Liver (tissue), 9 donors: ENCODE measurements around the gene ZNF17. TPM values are rescaled to one million over a fixed set of nuclear protein-coding genes. Genes with fewer than 3 reads are reported as not detected.
A peak's percentile ranks its signal among the peaks of the same experiment; 100 is the strongest.

Source experiments
- DNase-seq: peaks from one replicate; pipeline ENCODE4 v3.0.0-alpha.2; 2017; ENCODE audit warnings: low spot score
- H3K27ac ChIP-seq, 2 donors: one replicate each; pipeline ENCODE4 v1.7.0; 2013; ENCODE audit warnings: inconsistent platforms in 2 of 2, low read length in 2 of 2, control low read depth in 1 of 2, low read depth in 1 of 2, mild to moderate bottlenecking in 1 of 2
- H3K27me3 ChIP-seq, 4 donors: one replicate each; pipeline versions ENCODE4 v1.6.1 to v1.7.0; 2013; ENCODE audit warnings: low read length in 3 of 4, inconsistent platforms in 1 of 4, mild to moderate bottlenecking in 1 of 4, moderate library complexity in 1 of 4; ENCODE audit not compliant: control insufficient read depth in 4 of 4, insufficient read depth in 4 of 4
- H3K36me3 ChIP-seq, 4 donors: one replicate each; pipeline versions ENCODE4 v1.6.1 to v1.7.0; 2013; ENCODE audit warnings: low read length in 3 of 4, mild to moderate bottlenecking in 3 of 4, low read depth in 1 of 4, moderate library complexity in 1 of 4; ENCODE audit not compliant: control insufficient read depth in 4 of 4, insufficient read depth in 3 of 4
- H3K4me1 ChIP-seq, 4 donors: one replicate each; pipeline versions ENCODE4 v1.6.1 to v1.7.0; 2013; ENCODE audit warnings: low read length in 3 of 4, mild to moderate bottlenecking in 3 of 4, moderate library complexity in 1 of 4; ENCODE audit not compliant: control insufficient read depth in 4 of 4, insufficient read depth in 4 of 4
- H3K4me3 ChIP-seq, 3 donors: one replicate each; pipeline versions ENCODE4 v1.6.1 to v1.7.0; 2013; ENCODE audit warnings: low read length in 3 of 3, control low read depth in 1 of 3, low read depth in 1 of 3, mild to moderate bottlenecking in 1 of 3
- H3K9ac ChIP-seq, 2 donors: one replicate each; pipeline ENCODE4 v1.7.0; 2013; ENCODE audit warnings: low read length in 2 of 2, mild to moderate bottlenecking in 2 of 2, moderate library complexity in 2 of 2, control low read depth in 1 of 2, low read depth in 1 of 2
- H3K9me3 ChIP-seq, 4 donors: one replicate each; pipeline versions ENCODE4 v1.6.1 to v1.7.0; 2013; ENCODE audit warnings: low read length in 3 of 4; ENCODE audit not compliant: control insufficient read depth in 4 of 4
- FOXA1 ChIP-seq: IDR thresholded peaks from 2 replicates; pipeline ENCODE4 v1.6.1; 2016; ENCODE audit warnings: antibody characterized with exemption
- FOXA2 ChIP-seq: IDR thresholded peaks from 2 replicates; pipeline ENCODE4 v1.6.1; 2016; ENCODE audit warnings: antibody characterized with exemption
- GABPA ChIP-seq, 2 donors: IDR thresholded peaks in 1 of 2; conservative IDR thresholded peaks in 1 of 2; 2 replicates each; pipeline ENCODE4 v1.6.1; 2016; ENCODE audit warnings: antibody characterized with exemption in 2 of 2, mild to moderate bottlenecking in 1 of 2, moderate library complexity in 1 of 2
- HNF4A ChIP-seq, 2 donors: conservative IDR thresholded peaks; 2 replicates each; pipeline ENCODE4 v1.6.1; 2016; ENCODE audit warnings: antibody characterized with exemption in 2 of 2, mild to moderate bottlenecking in 2 of 2
- HNF4G ChIP-seq: IDR thresholded peaks from 2 replicates; pipeline ENCODE4 v1.6.1; 2016; ENCODE audit warnings: antibody characterized with exemption
- JUND ChIP-seq, 2 donors: IDR thresholded peaks; 2 replicates each; pipeline ENCODE4 v1.6.1; 2016; ENCODE audit warnings: antibody characterized with exemption in 2 of 2
- RAD21 ChIP-seq, 2 donors: IDR thresholded peaks; 2 replicates each; pipeline ENCODE4 v1.6.1; 2016; ENCODE audit warnings: antibody characterized with exemption in 2 of 2, mild to moderate bottlenecking in 2 of 2
- RXRA ChIP-seq, 2 donors: IDR thresholded peaks; 2 replicates each; pipeline ENCODE4 v1.6.1; 2017 to 2018; ENCODE audit warnings: antibody characterized with exemption in 2 of 2, mild to moderate bottlenecking in 1 of 2
- SP1 ChIP-seq: IDR thresholded peaks from 2 replicates; pipeline ENCODE4 v1.6.1; 2018; ENCODE audit warnings: antibody characterized with exemption, mild to moderate bottlenecking
- YY1 ChIP-seq: IDR thresholded peaks from 2 replicates; pipeline ENCODE4 v1.6.1; 2016; ENCODE audit warnings: antibody characterized with exemption, mild to moderate bottlenecking
- WGBS: extraction: QIAGEN DNeasy Blood & Tissue Kit; methylation state at CpG from one replicate; pipeline ENCODE4 v1.1.7; 2013; 5-methylcytosine and 5-hydroxymethylcytosine counted together
- polyA plus RNA-seq, 2 donors: library from polyadenylated mRNA; stranded (reverse) in 1 of 2; unstranded in 1 of 2; fragments of 200-250 nt in 1 of 2; fragments of >200 nt in 1 of 2; fragmentation: Nextera tagmentation in 1 of 2; extraction: Ambion mirVana in 1 of 2; gene quantifications; one replicate each; pipeline versions ENCODE4 v1.2.1 to v1.2.3, GENCODE V29; 2013 to 2015
- total RNA-seq, 2 donors: library from RNA; depleted of rRNA; stranded (reverse); fragments of >200 nt; gene quantifications; one replicate each; pipeline ENCODE4 v1.2.3, GENCODE V29; 2014
- TF ChIP-seq, protein P1 (sequence below): IDR thresholded peaks from 2 replicates; pipeline ENCODE4 v1.6.1; 2016; ENCODE audit warnings: antibody characterized with exemption
- TF ChIP-seq, protein P2 (sequence below): IDR thresholded peaks from 2 replicates; pipeline ENCODE4 v1.6.1; 2016; ENCODE audit warnings: antibody characterized with exemption
- TF ChIP-seq, protein P3 (sequence below): fragments of 150-350 bp; IDR thresholded peaks from 2 replicates; pipeline ENCODE4 v1.5.1; 2017; ENCODE audit warnings: improper control_type of control experiment, low read depth, low read length; ENCODE audit not compliant: missing input control
- TF ChIP-seq, protein P4 (sequence below): IDR thresholded peaks from 2 replicates; pipeline ENCODE4 v1.6.1; 2016; ENCODE audit warnings: antibody characterized with exemption
- donor health status: healthy.
- donor health status: healthy.
- donor health status: healthy.
- donor health status: healthy.
- donor health status: healthy.

Gene ZNF17
- total and polyA plus RNA-seq, 4 donors, result 1.2 to 8.2 (median 4.5) TPM

DNA sequence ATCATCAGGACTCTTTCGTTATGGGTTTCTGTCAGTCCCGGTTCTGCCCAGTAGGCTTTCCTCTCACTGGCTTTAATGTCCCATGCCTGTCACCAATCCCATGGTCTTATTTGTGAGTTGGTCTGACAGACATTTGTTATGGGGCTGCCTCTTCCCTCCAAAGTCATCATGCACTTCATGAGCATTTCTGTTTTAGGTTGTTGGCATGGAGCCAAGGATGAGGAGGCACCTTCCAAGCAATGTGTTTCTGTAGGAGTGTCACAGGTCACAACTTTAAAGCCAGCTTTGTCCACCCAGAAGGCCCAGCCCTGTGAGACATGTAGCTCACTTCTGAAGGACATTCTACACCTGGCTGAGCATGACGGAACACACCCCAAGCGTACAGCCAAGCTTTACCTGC, 8.5 kb downstream of the ZNF17 start:
- no peak for DNase-seq
- no peak overlapping the region for H3K27ac ChIP-seq
- 98% methylated on average over 4 of the region's 4 CpGs for WGBS
- TF ChIP-seq JUND (IDR thresholded peaks at IDR 0.05) (no peak), FOXA1 (no peak), SP1 (no peak), GABPA (IDR thresholded peaks at IDR 0.05 in 1 of 2, conservative IDR thresholded peaks at IDR 0.05 in 1 of 2) (no peak), HNF4G (no peak), HNF4A (conservative IDR thresholded peaks at IDR 0.05) (no peak), FOXA2 (no peak)
- TF ChIP-seq, protein P1, sequence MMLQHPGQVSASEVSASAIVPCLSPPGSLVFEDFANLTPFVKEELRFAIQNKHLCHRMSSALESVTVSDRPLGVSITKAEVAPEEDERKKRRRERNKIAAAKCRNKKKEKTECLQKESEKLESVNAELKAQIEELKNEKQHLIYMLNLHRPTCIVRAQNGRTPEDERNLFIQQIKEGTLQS, result no peak
- TF ChIP-seq, protein P2, sequence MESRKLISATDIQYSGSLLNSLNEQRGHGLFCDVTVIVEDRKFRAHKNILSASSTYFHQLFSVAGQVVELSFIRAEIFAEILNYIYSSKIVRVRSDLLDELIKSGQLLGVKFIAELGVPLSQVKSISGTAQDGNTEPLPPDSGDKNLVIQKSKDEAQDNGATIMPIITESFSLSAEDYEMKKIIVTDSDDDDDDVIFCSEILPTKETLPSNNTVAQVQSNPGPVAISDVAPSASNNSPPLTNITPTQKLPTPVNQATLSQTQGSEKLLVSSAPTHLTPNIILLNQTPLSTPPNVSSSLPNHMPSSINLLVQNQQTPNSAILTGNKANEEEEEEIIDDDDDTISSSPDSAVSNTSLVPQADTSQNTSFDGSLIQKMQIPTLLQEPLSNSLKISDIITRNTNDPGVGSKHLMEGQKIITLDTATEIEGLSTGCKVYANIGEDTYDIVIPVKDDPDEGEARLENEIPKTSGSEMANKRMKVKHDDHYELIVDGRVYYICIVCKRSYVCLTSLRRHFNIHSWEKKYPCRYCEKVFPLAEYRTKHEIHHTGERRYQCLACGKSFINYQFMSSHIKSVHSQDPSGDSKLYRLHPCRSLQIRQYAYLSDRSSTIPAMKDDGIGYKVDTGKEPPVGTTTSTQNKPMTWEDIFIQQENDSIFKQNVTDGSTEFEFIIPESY, result no peak
- TF ChIP-seq, protein P3, sequence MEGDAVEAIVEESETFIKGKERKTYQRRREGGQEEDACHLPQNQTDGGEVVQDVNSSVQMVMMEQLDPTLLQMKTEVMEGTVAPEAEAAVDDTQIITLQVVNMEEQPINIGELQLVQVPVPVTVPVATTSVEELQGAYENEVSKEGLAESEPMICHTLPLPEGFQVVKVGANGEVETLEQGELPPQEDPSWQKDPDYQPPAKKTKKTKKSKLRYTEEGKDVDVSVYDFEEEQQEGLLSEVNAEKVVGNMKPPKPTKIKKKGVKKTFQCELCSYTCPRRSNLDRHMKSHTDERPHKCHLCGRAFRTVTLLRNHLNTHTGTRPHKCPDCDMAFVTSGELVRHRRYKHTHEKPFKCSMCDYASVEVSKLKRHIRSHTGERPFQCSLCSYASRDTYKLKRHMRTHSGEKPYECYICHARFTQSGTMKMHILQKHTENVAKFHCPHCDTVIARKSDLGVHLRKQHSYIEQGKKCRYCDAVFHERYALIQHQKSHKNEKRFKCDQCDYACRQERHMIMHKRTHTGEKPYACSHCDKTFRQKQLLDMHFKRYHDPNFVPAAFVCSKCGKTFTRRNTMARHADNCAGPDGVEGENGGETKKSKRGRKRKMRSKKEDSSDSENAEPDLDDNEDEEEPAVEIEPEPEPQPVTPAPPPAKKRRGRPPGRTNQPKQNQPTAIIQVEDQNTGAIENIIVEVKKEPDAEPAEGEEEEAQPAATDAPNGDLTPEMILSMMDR, result no peak
- H3K4me3 ChIP-seq, result peak overlapping the region in 2 of 3 donors; percentile 45 to 76
- no peaks in the 10 kb centered on the region for H3K27me3 ChIP-seq
- no peaks in the 10 kb centered on the region for H3K4me1 ChIP-seq
- H3K9me3 ChIP-seq, result peaks cover 40 to 78% (median 56%) of the 10 kb centered on the region in 4 donors
- H3K9ac ChIP-seq, result no peak overlapping the region
- peaks cover 17 to 63% (median 59%) of the 10 kb centered on the region in 4 donors for H3K36me3 ChIP-seq

DNA sequence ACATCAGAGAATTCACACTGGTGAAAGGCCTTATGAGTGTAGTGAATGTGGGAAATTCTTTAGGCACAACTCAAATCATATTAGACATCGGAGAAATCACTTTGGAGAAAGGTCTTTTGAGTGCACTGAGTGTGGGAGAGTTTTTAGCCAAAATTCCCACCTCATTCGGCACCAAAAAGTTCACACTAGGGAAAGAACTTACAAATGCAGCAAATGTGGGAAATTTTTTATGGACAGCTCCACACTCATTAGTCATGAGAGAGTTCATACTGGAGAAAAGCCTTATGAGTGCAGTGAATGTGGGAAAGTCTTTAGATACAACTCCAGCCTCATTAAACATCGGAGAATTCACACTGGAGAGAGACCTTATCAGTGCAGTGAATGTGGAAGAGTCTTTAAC, 10.1 kb downstream of the ZNF17 start:
- peak overlapping the region in 2 of 3 donors; percentile 32 to 76 for H3K4me3 ChIP-seq
- no peak for TF ChIP-seq YY1
- TF ChIP-seq RXRA (IDR thresholded peaks at IDR 0.05), result no peak
- TF ChIP-seq, protein P4, sequence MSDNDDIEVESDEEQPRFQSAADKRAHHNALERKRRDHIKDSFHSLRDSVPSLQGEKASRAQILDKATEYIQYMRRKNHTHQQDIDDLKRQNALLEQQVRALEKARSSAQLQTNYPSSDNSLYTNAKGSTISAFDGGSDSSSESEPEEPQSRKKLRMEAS, result no peak
- TF ChIP-seq FOXA1, result no peak
- no peak for TF ChIP-seq RAD21 (IDR thresholded peaks at IDR 0.05)
- TF ChIP-seq, protein P1, result no peak
- H3K9ac ChIP-seq, result no peak overlapping the region
- H3K4me1 ChIP-seq, result no peaks in the 10 kb centered on the region
- no peak for DNase-seq
- no peaks in the 10 kb centered on the region for H3K27me3 ChIP-seq
- peaks cover 12 to 51% (median 51%) of the 10 kb centered on the region in 4 donors for H3K36me3 ChIP-seq
- peaks cover 33 to 76% (median 46%) of the 10 kb centered on the region in 4 donors for H3K9me3 ChIP-seq
- no peak overlapping the region for H3K27ac ChIP-seq
- 94% methylated on average over 3 of the region's 3 CpGs for WGBS
